H9 (cell line): Measurements from ENCODE around the gene LGALS7B. TPM values are rescaled to one million over a fixed set of nuclear protein-coding genes. Genes with fewer than 3 reads are reported as not detected.

Source experiments
- DNase-seq: peaks from one replicate; pipeline ENCODE4 v3.0.0-alpha.2; 2017
- H2AFZ ChIP-seq: one replicate; pipeline ENCODE4 v1.6.1; 2013; ENCODE audit warnings: mild to moderate bottlenecking, low read length, control low read depth, moderate library complexity
- H2AK5ac ChIP-seq: 2 replicates; pipeline ENCODE4 v1.6.1; 2013; ENCODE audit warnings: low read length, control low read depth, mixed read lengths; ENCODE audit not compliant: insufficient read length
- H2BK120ac ChIP-seq: one replicate; pipeline ENCODE4 v1.6.1; 2013; ENCODE audit warnings: low read depth, mild to moderate bottlenecking, low read length, control low read depth, inconsistent platforms; ENCODE audit not compliant: poor library complexity, severe bottlenecking
- H2BK12ac ChIP-seq: 2 replicates; pipeline ENCODE4 v1.6.1; 2013; ENCODE audit warnings: low read length, control low read depth, mixed read lengths, low read depth; ENCODE audit not compliant: insufficient read length
- H2BK15ac ChIP-seq: 2 replicates; pipeline ENCODE4 v1.6.1; 2013; ENCODE audit warnings: low read depth, low read length, control low read depth
- H2BK20ac ChIP-seq: one replicate; pipeline ENCODE4 v1.6.1; 2013; ENCODE audit warnings: low read depth, mild to moderate bottlenecking, low read length, control low read depth, inconsistent platforms; ENCODE audit not compliant: poor library complexity, severe bottlenecking
- H2BK5ac ChIP-seq: 2 replicates; pipeline ENCODE4 v1.6.1; 2013; ENCODE audit warnings: low read length, control low read depth, mixed read lengths; ENCODE audit not compliant: insufficient read length
- H3K14ac ChIP-seq: 2 replicates; pipeline ENCODE4 v1.6.1; 2013; ENCODE audit warnings: low read length, control low read depth; ENCODE audit not compliant: insufficient read depth
- H3K18ac ChIP-seq: 2 replicates; pipeline ENCODE4 v1.6.1; 2013; ENCODE audit warnings: low read depth, mild to moderate bottlenecking, mixed read lengths, low read length, control low read depth; ENCODE audit not compliant: insufficient read length
- H3K23ac ChIP-seq: 2 replicates; pipeline ENCODE4 v1.6.1; 2013; ENCODE audit warnings: low read length, control low read depth, mixed read lengths, low read depth; ENCODE audit not compliant: insufficient read length
- H3K23me2 ChIP-seq: 2 replicates; pipeline ENCODE4 v1.6.1; 2013; ENCODE audit warnings: low read depth, mild to moderate bottlenecking, mixed read lengths, low read length, control low read depth; ENCODE audit not compliant: insufficient read length, poor library complexity, severe bottlenecking
- H3K27ac ChIP-seq: 2 replicates; pipeline ENCODE4 v1.5.1; 2013; ENCODE audit warnings: low read length, control low read depth, mixed read lengths, low read depth; ENCODE audit not compliant: insufficient read length
- H3K27me3 ChIP-seq: 2 replicates; pipeline ENCODE4 v1.6.1; 2013; ENCODE audit warnings: low read length, control low read depth, inconsistent platforms; ENCODE audit not compliant: insufficient read depth
- H3K4ac ChIP-seq: 2 replicates; pipeline ENCODE4 v1.6.1; 2013; ENCODE audit warnings: low read depth, mild to moderate bottlenecking, control low read depth, inconsistent platforms, low read length, moderate library complexity
- H3K4me1 ChIP-seq: 2 replicates; pipeline ENCODE4 v1.6.1; 2013; ENCODE audit warnings: low read length, control low read depth, inconsistent platforms; ENCODE audit not compliant: insufficient read depth
- H3K4me2 ChIP-seq: 2 replicates; pipeline ENCODE4 v1.6.1; 2013; ENCODE audit warnings: low read length, control low read depth, mixed read lengths; ENCODE audit not compliant: insufficient read length, insufficient read depth
- H3K56ac ChIP-seq: 2 replicates; pipeline ENCODE4 v1.6.1; 2013; ENCODE audit warnings: low read depth, mild to moderate bottlenecking, mixed read lengths, low read length, control low read depth; ENCODE audit not compliant: insufficient read length
- H3K79me1 ChIP-seq: 2 replicates; pipeline ENCODE4 v1.6.1; 2013; ENCODE audit warnings: low read depth, mild to moderate bottlenecking, moderate library complexity, low read length, control low read depth, inconsistent platforms; ENCODE audit not compliant: insufficient read depth, poor library complexity, severe bottlenecking
- H3K79me2 ChIP-seq: 2 replicates; pipeline ENCODE4 v1.6.1; 2013; ENCODE audit warnings: low read length, control low read depth, inconsistent platforms; ENCODE audit not compliant: insufficient read depth
- H3K9ac ChIP-seq: 2 replicates; pipeline ENCODE4 v1.6.1; 2013; ENCODE audit warnings: low read length, control low read depth, mixed read lengths; ENCODE audit not compliant: insufficient read length; ENCODE audit errors: extremely low read depth
- H3K9me3 ChIP-seq: one replicate; pipeline ENCODE4 v1.6.1; 2013; ENCODE audit warnings: low read depth, low read length, inconsistent platforms; ENCODE audit not compliant: control insufficient read depth
- H3T11ph ChIP-seq: one replicate; pipeline ENCODE4 v1.6.1; 2013; ENCODE audit warnings: mild to moderate bottlenecking, low read length, control low read depth, inconsistent platforms
- H4K20me1 ChIP-seq: one replicate; pipeline ENCODE4 v1.6.1; 2013; ENCODE audit not compliant: control insufficient read depth, insufficient read length, insufficient read depth
- H4K5ac ChIP-seq: 2 replicates; pipeline ENCODE4 v1.6.1; 2013; ENCODE audit warnings: low read depth, mild to moderate bottlenecking, mixed read lengths, low read length, control low read depth; ENCODE audit not compliant: insufficient read length
- H4K8ac ChIP-seq: replicated peaks from 2 replicates; pipeline ENCODE4 v1.6.1; 2013; ENCODE audit warnings: low read length, control low read depth, mixed read lengths, low read depth; ENCODE audit not compliant: insufficient read length
- H4K91ac ChIP-seq: 2 replicates; pipeline ENCODE4 v1.6.1; 2013; ENCODE audit warnings: low read depth, mild to moderate bottlenecking, moderate library complexity, mixed read lengths, low read length, control low read depth; ENCODE audit not compliant: insufficient read length
- H3K27ac Mint-ChIP-seq, 3 experiments: 2 replicates in 2 of 3; 3 replicates in 1 of 3; pipeline ENCODE4 v1.8.0; 2020 to 2021; ENCODE audit warnings: mixed read lengths in 3 of 3, mild to moderate bottlenecking in 1 of 3, moderate library complexity in 1 of 3
- H3K27me3 Mint-ChIP-seq: 2 replicates; pipeline ENCODE4 v1.8.0; 2021; ENCODE audit warnings: low read depth, mild to moderate bottlenecking, moderate library complexity, mixed read lengths
- H3K36me3 Mint-ChIP-seq, 3 experiments: 2 replicates in 2 of 3; 3 replicates in 1 of 3; pipeline ENCODE4 v1.8.0; 2020 to 2021; ENCODE audit warnings: low read depth in 3 of 3, mixed read lengths in 3 of 3; ENCODE audit not compliant: insufficient read depth in 1 of 3
- H3K4me1 Mint-ChIP-seq, 2 experiments: 2 replicates each; pipeline ENCODE4 v1.8.0; 2020; ENCODE audit warnings: mixed read lengths in 2 of 2
- H3K4me3 Mint-ChIP-seq, 2 experiments: 2 replicates in 1 of 2; 3 replicates in 1 of 2; pipeline ENCODE4 v1.8.0; 2020 to 2021; ENCODE audit warnings: mild to moderate bottlenecking in 2 of 2, mixed read lengths in 2 of 2, moderate library complexity in 1 of 2
- H3K9me3 Mint-ChIP-seq, 2 experiments: 2 replicates in 1 of 2; 3 replicates in 1 of 2; pipeline ENCODE4 v1.8.0; 2020; ENCODE audit warnings: mild to moderate bottlenecking in 2 of 2, mixed read lengths in 2 of 2, moderate library complexity in 1 of 2
- WGBS: extraction: QIAGEN DNeasy Blood & Tissue Kit; methylation state at CpG from one replicate; pipeline ENCODE4 v1.1.7; 2013; ENCODE audit warnings: missing lambda C conversion rate, low lambda C conversion rate, mixed read lengths; ENCODE audit not compliant: insufficient read length; ENCODE audit errors: extremely low coverage; 5-methylcytosine and 5-hydroxymethylcytosine counted together
- total RNA-seq: library from RNA; stranded (reverse); gene quantifications from 2 replicates; pipeline ENCODE4 v1.2.1, GENCODE V29; 2021
- TF ChIP-seq, protein P1 (sequence below): fragments of 200-600 bp; sonication (generic); conservative IDR thresholded peaks from 3 replicates; pipeline ENCODE4 v1.8.0; 2021; ENCODE audit warnings: antibody characterized with exemption, mild to moderate bottlenecking

LGALS7B gene
- total RNA-seq, 1 experiment from 2014 or later: 0.90 TPM

DNA sequence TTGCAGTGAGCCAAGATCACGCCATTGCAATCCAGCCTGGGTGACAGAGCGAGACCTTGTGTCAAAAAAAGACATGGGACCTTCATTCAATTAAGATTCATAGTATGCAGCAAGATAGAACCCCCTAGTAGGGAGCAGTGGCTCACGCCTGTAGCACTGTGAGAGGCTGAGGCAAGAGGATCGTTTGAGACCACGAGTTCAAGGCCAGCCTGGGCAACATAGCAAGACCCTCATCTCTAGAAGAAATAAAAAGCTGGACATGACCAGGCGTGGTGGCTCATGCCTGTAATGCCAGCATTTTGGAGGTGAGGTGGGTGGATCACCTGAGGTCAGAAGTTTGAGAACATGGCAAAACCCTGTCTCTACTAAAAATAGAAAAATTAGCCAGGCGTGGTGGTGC, 8.6 kb upstream of the LGALS7B start:
- no CpG with 5 or more reads among the region's 7 CpGs for WGBS
- Histone ChIP-seq H3K23ac (no peak overlapping the region), H3K4me1 (no peaks in the 10 kb centered on the region), H3K4ac (no peak overlapping the region), H3K79me1 (no peaks in the 10 kb centered on the region), H4K5ac (no peak overlapping the region), H2BK12ac (no peak overlapping the region), H3K27ac (no peak overlapping the region), H2AK5ac (no peak overlapping the region), H3K23me2 (peaks cover 2% of the 10 kb centered on the region), H4K8ac (no peak overlapping the region), H2BK20ac (no peak overlapping the region), H2BK15ac (no peak overlapping the region), H4K91ac (no peak overlapping the region), H3K9ac (no peak overlapping the region), H2BK5ac (no peak overlapping the region), H3K9me3 (no peaks in the 10 kb centered on the region), H3K18ac (no peak overlapping the region), H3K14ac (no peak overlapping the region), H2AFZ (no peak overlapping the region), H3K56ac (no peak overlapping the region), H4K20me1 (no peaks in the 10 kb centered on the region), H3K27me3 (no peaks in the 10 kb centered on the region), H3K79me2 (no peaks in the 10 kb centered on the region), H2BK120ac (no peak overlapping the region), H3K4me2 (no peak overlapping the region), H3T11ph (no peak overlapping the region)
- H3K36me3 Mint-ChIP-seq: no peaks in the 10 kb centered on the region
- TF ChIP-seq, protein P1, sequence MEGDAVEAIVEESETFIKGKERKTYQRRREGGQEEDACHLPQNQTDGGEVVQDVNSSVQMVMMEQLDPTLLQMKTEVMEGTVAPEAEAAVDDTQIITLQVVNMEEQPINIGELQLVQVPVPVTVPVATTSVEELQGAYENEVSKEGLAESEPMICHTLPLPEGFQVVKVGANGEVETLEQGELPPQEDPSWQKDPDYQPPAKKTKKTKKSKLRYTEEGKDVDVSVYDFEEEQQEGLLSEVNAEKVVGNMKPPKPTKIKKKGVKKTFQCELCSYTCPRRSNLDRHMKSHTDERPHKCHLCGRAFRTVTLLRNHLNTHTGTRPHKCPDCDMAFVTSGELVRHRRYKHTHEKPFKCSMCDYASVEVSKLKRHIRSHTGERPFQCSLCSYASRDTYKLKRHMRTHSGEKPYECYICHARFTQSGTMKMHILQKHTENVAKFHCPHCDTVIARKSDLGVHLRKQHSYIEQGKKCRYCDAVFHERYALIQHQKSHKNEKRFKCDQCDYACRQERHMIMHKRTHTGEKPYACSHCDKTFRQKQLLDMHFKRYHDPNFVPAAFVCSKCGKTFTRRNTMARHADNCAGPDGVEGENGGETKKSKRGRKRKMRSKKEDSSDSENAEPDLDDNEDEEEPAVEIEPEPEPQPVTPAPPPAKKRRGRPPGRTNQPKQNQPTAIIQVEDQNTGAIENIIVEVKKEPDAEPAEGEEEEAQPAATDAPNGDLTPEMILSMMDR: no peak
- peaks cover 24% of the 10 kb centered on the region for H3K27me3 Mint-ChIP-seq
- DNase-seq: no peak
- H3K27ac Mint-ChIP-seq: no peak overlapping the region
- no peaks in the 10 kb centered on the region for H3K9me3 Mint-ChIP-seq
- no peak overlapping the region for H3K4me3 Mint-ChIP-seq
- 0 out of 4 replicates have a peak, but pooled peaks cover 3 to 4% of the 10 kb centered on the region in 2 experiments for H3K4me1 Mint-ChIP-seq
